GM10847 (cell line): ENCODE measurements around the gene CHURC1.

Experiments
- POLR2A ChIP-seq: IDR thresholded peaks from 2 replicates; pipeline ENCODE4 v1.6.1; 2011; ENCODE audit not compliant: insufficient read length; ENCODE audit errors: extremely low read depth

CHURC1 gene

DNA sequence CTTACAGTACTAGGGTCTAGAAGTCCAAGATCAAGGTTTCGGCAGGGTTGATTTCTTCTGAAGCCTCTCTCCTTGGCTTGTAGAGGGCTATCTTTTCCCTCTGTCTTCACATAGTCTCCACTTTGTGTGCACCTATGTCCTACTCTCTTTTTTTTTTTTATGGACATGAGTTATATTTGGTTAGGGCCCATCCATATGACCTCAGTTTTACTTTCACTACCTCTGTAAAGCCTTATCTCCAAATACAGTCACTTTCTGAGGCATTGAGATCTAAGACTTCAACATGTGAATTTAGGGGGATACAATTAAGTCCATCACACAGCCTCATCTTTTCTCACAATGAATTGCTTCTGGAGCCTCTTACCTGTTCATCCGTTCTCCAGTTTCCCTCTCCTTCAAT is 28.7 kb upstream of the CHURC1 start:
- no peak for TF ChIP-seq POLR2A

GRCh38 chr14:64889352-64889751 is 24.9 kb upstream of the CHURC1 start:
- no peak for TF ChIP-seq POLR2A

DNA sequence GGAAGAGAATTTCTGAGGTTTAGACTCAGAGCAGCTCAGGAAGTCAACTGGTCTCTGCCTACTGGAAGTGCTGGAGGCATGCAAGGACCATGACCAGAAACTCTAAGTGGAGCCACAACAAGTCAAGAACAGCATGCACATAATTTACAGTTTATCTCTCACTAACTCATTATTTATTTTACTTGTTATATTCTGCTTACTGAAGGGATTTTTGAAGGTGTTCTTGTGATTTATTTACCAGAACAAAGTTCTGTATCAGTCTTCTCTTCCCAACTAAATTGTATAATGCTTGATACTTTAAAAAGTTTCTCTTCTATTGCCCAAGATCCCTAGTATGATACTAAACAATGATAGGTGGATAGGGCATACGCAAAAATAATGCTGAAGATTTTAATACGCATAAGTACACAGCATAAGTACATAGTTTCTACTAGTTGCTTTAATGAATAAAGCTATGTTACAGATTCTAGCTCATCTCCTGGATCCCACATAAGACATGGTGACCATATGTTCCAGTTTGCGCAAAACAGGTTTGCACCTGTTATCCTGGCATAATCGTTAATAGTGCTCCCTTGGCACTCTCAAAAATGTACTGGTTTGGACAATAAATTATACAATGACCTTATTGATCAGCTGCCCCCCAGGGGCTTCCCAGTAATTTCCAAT is 22.9 kb upstream of the CHURC1 start:
- no peak for TF ChIP-seq POLR2A

DNA sequence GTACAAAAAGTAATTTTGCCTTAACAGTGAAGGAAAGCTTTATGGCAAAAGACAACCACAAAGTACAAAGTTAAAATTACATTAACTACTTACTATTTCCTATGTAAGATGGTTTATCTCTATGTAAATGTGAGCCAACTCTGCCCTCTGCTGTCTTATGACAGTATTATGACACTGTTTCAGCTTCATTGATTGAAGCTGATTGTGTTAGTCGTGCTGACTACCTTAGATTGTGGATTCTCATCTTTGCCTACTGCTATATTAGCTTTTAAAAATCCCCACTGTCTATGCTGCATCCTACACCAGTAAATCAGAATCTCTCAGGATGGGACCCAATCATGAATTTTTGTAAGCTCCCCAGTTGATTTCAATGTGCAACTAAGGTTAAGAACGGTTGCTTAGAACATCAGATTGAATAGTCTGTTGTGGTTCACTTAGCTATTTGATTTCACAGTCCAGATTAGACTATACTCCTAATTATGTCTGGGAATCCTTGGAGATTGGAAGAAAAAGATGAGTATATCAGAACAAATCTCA is 22.3 kb upstream of the CHURC1 start:
- no peak for TF ChIP-seq POLR2A

DNA sequence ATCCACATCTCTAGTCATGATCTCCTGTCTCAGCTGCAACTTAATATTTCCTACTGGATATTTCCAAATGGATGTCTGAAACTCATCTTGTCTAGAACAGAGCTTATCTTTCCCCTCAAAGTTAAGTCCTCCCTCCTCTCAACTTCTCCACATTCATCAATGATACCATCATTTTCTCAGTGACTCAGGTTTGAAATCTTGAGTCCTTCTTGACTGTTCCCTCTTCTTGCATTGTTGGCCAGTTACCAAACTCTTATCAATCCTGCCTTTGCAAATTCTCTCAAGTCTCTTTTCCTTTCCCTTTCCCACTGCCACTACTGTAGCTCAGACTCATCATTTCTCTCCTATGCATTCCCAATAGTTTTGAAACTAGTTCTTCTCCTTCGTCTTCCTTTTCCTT is 14.3 kb upstream of the CHURC1 start:
- TF ChIP-seq POLR2A = no peak

DNA sequence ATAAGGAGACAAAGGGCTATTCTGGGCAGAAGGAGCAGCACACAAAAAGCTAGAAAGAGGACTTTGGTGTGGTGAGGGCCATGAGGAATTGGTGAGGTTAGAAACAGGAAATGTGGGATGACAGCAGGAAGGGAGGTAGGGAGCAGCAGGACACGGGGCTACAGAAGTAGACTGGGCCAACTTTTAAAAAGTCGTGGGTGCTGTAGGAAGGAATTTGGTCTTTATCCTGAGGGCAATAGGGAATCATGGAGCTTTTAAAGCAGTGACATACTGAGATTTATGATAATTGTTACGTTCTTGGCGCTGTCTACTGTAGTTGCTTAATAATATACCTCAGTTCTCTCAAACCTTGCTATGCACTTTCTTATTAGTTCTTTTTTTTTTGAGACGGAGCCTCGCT is 8.2 kb upstream of the CHURC1 start:
- no peak for TF ChIP-seq POLR2A

DNA sequence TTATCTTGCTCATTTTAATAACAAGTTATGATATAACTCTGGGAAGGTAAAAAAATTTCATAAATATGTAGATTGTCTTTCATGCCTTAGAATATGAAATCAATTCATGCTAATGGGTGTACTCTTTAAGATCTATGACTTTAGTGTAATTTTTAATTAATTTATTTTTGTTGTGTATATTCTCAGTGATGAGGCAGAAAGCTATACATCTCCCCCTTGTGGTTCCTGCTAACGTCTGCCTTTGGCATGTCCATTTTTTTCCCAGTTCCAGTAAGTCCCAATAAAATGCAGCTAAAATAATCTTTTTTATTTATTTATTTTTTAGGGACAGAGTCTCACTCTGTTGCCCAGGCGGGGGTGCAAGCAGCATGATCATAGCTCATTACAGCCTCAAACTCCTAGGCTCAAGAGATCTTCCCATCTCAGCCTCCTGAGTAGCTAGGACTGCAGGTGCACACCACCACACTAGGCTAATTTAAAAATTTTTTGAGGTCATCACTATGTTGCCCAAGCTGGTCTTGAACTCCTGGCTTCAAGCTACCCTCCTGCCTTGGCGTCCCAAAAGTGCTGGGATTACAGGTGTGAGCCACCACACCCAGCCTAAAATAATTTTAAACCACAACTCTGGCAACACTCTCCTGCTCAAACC is 3.3 kb upstream of the CHURC1 start:
- TF ChIP-seq POLR2A = no peak

DNA sequence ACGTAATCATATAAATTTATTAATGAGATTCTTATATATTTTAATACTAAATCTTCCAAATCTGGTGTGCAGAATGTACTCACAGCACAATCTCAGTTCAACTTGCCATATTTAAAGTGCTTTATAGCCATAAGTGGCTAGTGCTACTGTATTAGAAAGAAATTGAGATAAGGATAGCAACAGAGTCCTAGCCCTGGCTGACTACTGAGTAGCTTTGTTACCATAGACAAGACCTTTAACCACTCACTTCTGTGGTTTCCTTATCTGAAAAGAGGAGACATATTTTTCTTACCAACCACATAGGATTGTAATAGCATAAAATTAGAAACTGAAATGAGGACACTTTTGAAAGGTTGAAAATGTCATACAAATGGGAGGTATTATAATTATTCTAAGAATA is 2.0 kb upstream of the CHURC1 start:
- no peak for TF ChIP-seq POLR2A

DNA sequence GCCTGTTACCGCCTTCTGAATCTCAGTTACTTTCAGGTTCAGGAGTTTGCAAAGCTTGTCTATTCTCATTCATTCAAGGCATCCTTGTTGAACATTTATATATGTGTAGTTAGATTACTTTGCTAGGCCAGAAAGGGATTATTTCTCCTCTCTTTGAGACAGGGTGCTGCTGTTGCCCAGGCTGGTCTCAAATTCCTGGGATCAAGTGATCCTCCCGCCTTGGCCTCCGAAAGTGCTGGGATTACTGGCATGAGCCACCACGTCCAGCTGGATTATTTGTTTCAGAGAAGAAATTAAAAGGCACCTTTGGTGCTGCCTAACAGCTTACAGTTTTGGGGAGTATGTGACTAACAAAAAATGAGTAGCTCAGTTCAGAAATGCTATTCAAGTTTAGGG is 772 bp downstream of the CHURC1 start:
- TF ChIP-seq POLR2A = no peak

- TF ChIP-seq POLR2A = no peak
Measured at GRCh38 chr14:64915797-64916196, 1.5 kb downstream of the CHURC1 start.

- no peak for TF ChIP-seq POLR2A
Measured at GRCh38 chr14:64918216-64918615, 4.0 kb downstream of the CHURC1 start.

GRCh38 chr14:64919215-64919614 is 5.0 kb downstream of the CHURC1 start:
- TF ChIP-seq POLR2A = no peak

DNA sequence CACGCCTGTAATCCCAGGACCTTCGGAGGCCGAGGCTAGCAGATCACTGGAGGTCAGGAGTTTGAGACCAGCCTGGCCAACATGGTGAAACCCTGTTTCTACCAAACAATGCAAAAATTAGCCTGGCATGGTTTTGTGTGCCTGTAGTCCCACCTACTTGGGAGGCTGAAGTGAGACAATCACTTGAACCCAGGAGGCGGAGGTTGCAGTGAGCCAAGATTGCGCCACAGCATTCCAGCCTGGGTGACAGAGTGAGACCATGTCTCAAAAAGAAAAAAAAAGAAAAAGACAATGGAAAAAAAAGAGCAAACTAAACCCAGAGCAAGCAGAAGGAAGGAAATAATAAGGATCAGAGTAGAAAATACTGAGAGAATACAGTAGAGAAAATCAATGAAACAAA is 5.4 kb downstream of the CHURC1 start:
- no peak for TF ChIP-seq POLR2A

GRCh38 chr14:64920465-64920864 is 6.2 kb downstream of the CHURC1 start:
- TF ChIP-seq POLR2A = no peak

GRCh38 chr14:64923015-64923414 is 8.8 kb downstream of the CHURC1 start:
- TF ChIP-seq POLR2A = no peak

- TF ChIP-seq POLR2A = no peak
Measured at GRCh38 chr14:64926398-64926995, 12.2 kb downstream of the CHURC1 start.
